Neuronal stem cell (in vitro differentiated cells): ENCODE measurements around the gene CTF1.
A peak's percentile ranks its signal among the peaks of the same experiment; 100 is the strongest.

Experiments
- DNase-seq: peaks from one replicate; pipeline ENCODE4 v3.0.0-alpha.2; 2013; ENCODE audit warnings: low spot score
- H2AFZ ChIP-seq: one replicate; pipeline ENCODE4 v1.6.1; 2013; ENCODE audit warnings: mild to moderate bottlenecking, low read length, inconsistent platforms
- H2AK5ac ChIP-seq: 2 replicates; pipeline ENCODE4 v1.6.1; 2013; ENCODE audit warnings: low read depth, mild to moderate bottlenecking, inconsistent platforms, low read length, moderate library complexity, mixed read lengths
- H2BK120ac ChIP-seq: 2 replicates; pipeline ENCODE4 v1.6.1; 2013; ENCODE audit warnings: low read depth, mild to moderate bottlenecking, inconsistent platforms, low read length, moderate library complexity, mixed read lengths
- H2BK12ac ChIP-seq: one replicate; pipeline ENCODE4 v1.6.1; 2013; ENCODE audit warnings: low read length, inconsistent platforms
- H2BK15ac ChIP-seq: 2 replicates; pipeline ENCODE4 v1.6.1; 2013; ENCODE audit warnings: mild to moderate bottlenecking, low read length, inconsistent platforms, mixed read lengths
- H2BK5ac ChIP-seq: one replicate; pipeline ENCODE4 v1.6.1; 2013; ENCODE audit warnings: inconsistent platforms, mild to moderate bottlenecking, low read length, moderate library complexity
- H3K14ac ChIP-seq: one replicate; pipeline ENCODE4 v1.6.1; 2013; ENCODE audit warnings: low read length, inconsistent platforms
- H3K18ac ChIP-seq: 2 replicates; pipeline ENCODE4 v1.6.1; 2013; ENCODE audit warnings: low read length, inconsistent platforms
- H3K23ac ChIP-seq: 2 replicates; pipeline ENCODE4 v1.6.1; 2013; ENCODE audit warnings: low read depth, mild to moderate bottlenecking, mixed read lengths, low read length, inconsistent platforms; ENCODE audit not compliant: poor library complexity
- H3K27ac ChIP-seq: replicated peaks from 3 replicates; pipeline ENCODE4 v1.5.1; 2013; ENCODE audit warnings: low read length, inconsistent platforms
- H3K27me3 ChIP-seq, 3 experiments: 2 replicates each; pipeline ENCODE4 v1.6.1; 2013; ENCODE audit warnings: low read length in 3 of 3, mild to moderate bottlenecking in 2 of 3, inconsistent platforms in 1 of 3, low read depth in 1 of 3, mixed read lengths in 1 of 3, moderate library complexity in 1 of 3; ENCODE audit not compliant: control insufficient read depth in 3 of 3, insufficient read depth in 3 of 3
- H3K36me3 ChIP-seq, 2 donors: replicated peaks in 1 of 2; 2 replicates each; pipeline ENCODE4 v1.6.1; 2013; ENCODE audit warnings: low read length in 2 of 2; ENCODE audit not compliant: control insufficient read depth in 2 of 2, insufficient read depth in 2 of 2
- H3K4ac ChIP-seq: 2 replicates; pipeline ENCODE4 v1.6.1; 2013; ENCODE audit warnings: inconsistent platforms, mild to moderate bottlenecking, low read length, moderate library complexity
- H3K4me1 ChIP-seq, 2 donors: 1 replicate in 1 of 2; 2 replicates in 1 of 2; pipeline ENCODE4 v1.6.1; 2013; ENCODE audit warnings: low read length in 2 of 2, low read depth in 1 of 2; ENCODE audit not compliant: control insufficient read depth in 2 of 2, insufficient read depth in 1 of 2
- H3K4me2 ChIP-seq: one replicate; pipeline ENCODE4 v1.6.1; 2013; ENCODE audit warnings: mild to moderate bottlenecking, low read length, inconsistent platforms; ENCODE audit not compliant: insufficient read depth, poor library complexity, severe bottlenecking
- H3K4me3 ChIP-seq, 2 donors: 2 replicates each; pipeline ENCODE4 v1.5.1; 2013; ENCODE audit warnings: low read length in 2 of 2, mild to moderate bottlenecking in 2 of 2, inconsistent platforms in 1 of 2, moderate library complexity in 1 of 2
- H3K79me1 ChIP-seq: one replicate; pipeline ENCODE4 v1.6.1; 2013; ENCODE audit warnings: low read depth, mild to moderate bottlenecking, inconsistent platforms, low read length, moderate library complexity
- H3K9ac ChIP-seq: one replicate; pipeline ENCODE4 v1.6.1; 2013; ENCODE audit warnings: mild to moderate bottlenecking, low read depth, low read length, inconsistent platforms; ENCODE audit not compliant: poor library complexity
- H3K9me3 ChIP-seq, 2 donors: replicated peaks in 1 of 2; 2 replicates each; pipeline versions ENCODE3 to v1.6.1; 2013; ENCODE audit warnings: low read length in 2 of 2, mild to moderate bottlenecking in 2 of 2, inconsistent platforms in 1 of 2, low read depth in 1 of 2, mixed read lengths in 1 of 2, moderate library complexity in 1 of 2; ENCODE audit not compliant: control insufficient read depth in 2 of 2, insufficient read depth in 1 of 2
- H4K8ac ChIP-seq: one replicate; pipeline ENCODE4 v1.6.1; 2013; ENCODE audit warnings: low read depth, mild to moderate bottlenecking, inconsistent platforms, low read length, moderate library complexity
- H4K91ac ChIP-seq: one replicate; pipeline ENCODE4 v1.6.1; 2013; ENCODE audit warnings: low read length, low read depth, mild to moderate bottlenecking, inconsistent platforms; ENCODE audit not compliant: poor library complexity
- WGBS, 2 donors: extraction: QIAGEN DNeasy Blood & Tissue Kit; methylation state at CpG; one replicate each; pipeline ENCODE4 v1.1.7; 2013; ENCODE audit warnings: missing lambda C conversion rate in 2 of 2, mixed read lengths in 1 of 2; ENCODE audit not compliant: insufficient read length in 2 of 2, insufficient replicate concordance in 1 of 2; ENCODE audit errors: extremely low coverage in 2 of 2; 5-methylcytosine and 5-hydroxymethylcytosine counted together

CTF1 gene

DNA sequence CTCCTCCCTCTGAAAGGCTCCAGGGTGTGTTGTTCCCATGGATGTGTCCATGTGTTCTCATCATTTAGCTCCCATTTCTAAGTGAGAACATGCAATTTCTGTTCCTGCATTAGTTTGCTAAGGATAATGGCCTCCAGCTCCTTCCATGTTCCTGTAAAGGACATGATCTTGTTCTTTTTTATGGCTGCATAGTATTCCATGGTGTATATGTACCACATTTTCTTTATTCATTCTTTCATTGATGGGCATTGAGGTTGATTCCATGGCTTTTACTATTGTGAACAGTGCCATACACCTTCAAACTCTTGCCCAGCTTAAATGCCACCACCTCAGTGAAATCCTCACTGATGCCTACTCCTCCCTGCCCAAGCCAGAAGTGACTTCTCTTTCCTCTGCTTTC, 47.9 kb downstream of the CTF1 start:
- Histone ChIP-seq H2BK12ac (no peak overlapping the region), H3K9me3 (no peaks in the 10 kb centered on the region), H2BK120ac (no peak overlapping the region), H2AFZ (no peak overlapping the region), H3K36me3 (peaks cover 33 to 68% of the 10 kb centered on the region in 2 donors), H3K14ac (no peak overlapping the region), H3K27me3 (no peaks in the 10 kb centered on the region), H3K4me1 (peaks cover 10 to 12% of the 10 kb centered on the region in 2 donors), H2AK5ac (no peak overlapping the region), H3K4ac (no peak overlapping the region), H3K4me2 (no peak overlapping the region), H4K91ac (no peak overlapping the region), H2BK5ac (no peak overlapping the region), H3K23ac (no peak overlapping the region), H3K4me3 (no peak overlapping the region), H2BK15ac (no peak overlapping the region), H3K27ac (no peak overlapping the region), H3K18ac (no peak overlapping the region), H4K8ac (no peak overlapping the region), H3K9ac (no peak overlapping the region), H3K79me1 (peaks cover 10% of the 10 kb centered on the region)
- no peak for DNase-seq

DNA sequence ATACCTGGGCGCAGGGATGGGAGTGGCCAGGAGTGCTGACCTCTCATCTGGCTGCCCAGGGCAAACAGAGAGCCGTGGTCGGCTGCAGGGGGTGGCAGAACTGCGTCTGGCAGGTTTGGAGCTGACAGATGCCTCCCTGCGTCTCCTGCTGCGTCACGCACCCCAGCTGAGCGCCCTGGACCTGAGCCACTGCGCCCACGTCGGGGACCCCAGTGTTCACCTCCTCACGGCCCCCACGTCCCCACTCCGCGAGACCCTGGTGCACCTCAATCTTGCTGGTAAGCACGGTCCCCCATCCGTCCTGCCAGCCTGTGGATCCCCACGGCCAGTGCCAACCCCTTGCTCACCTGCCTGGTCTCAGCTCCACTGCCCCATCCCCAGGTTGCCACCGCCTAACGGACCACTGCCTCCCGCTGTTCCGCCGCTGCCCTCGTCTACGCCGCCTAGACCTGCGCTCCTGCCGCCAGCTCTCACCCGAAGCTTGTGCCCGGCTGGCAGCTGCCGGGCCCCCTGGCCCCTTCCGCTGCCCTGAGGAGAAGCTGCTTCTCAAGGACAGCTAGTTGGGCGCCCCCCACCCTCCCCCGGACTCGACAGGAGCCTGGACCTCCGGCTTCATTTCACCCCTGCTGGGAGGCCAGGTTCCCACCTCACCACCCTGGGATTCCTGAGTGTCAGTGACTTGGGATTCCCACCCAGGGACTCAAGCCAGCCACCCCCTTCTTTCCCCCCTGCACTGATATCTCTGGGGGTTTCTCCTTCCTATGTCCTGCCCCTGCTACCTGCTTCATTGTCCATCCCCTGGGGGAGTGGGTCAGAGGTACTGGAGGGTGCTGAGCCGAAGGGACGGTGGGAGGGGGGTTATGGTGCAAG, 50.5 kb downstream of the CTF1 start:
- H3K4ac ChIP-seq, result peak overlapping the region; percentile 5
- H3K79me1 ChIP-seq, result peaks cover 18% of the 10 kb centered on the region
- no CpG with 5 or more reads among the region's 38 CpGs for WGBS, 2 donors
- H2BK15ac ChIP-seq, result peak overlapping the region; percentile 100
- peaks cover 30 to 46% of the 10 kb centered on the region in 2 donors for H3K36me3 ChIP-seq
- no peak overlapping the region for H2AFZ ChIP-seq
- H2BK12ac ChIP-seq, result peak overlapping the region; percentile 99
- H3K4me1 ChIP-seq, result peaks cover 19 to 23% of the 10 kb centered on the region in 2 donors
- peak overlapping the region; percentile 95 for H3K18ac ChIP-seq
- no peak overlapping the region for H4K8ac ChIP-seq
- peak overlapping the region; percentile 76 for H2BK120ac ChIP-seq
- no peak overlapping the region for H4K91ac ChIP-seq
- peak overlapping the region; percentile 99 for H2AK5ac ChIP-seq
- peak overlapping the region; percentile 11 for H3K23ac ChIP-seq
- H3K27me3 ChIP-seq, result no peaks in the 10 kb centered on the region
- peak overlapping the region; percentile 99 for H2BK5ac ChIP-seq
- H3K4me2 ChIP-seq, result peak overlapping the region; percentile 43
- peak overlapping the region; percentile 88 for H3K9ac ChIP-seq
- no peak for DNase-seq
- peak overlapping the region; percentile 73 for H3K27ac ChIP-seq
- peak overlapping the region; percentile 96 for H3K14ac ChIP-seq
- no peak overlapping the region for H3K4me3 ChIP-seq
- H3K9me3 ChIP-seq, result no peaks in the 10 kb centered on the region

- Histone ChIP-seq H3K4me1 (peaks cover 19 to 20% of the 10 kb centered on the region in 2 donors), H2BK12ac (no peak overlapping the region), H3K79me1 (peaks cover 14% of the 10 kb centered on the region), H2AK5ac (peak overlapping the region; percentile 99), H3K23ac (no peak overlapping the region), H3K18ac (peak overlapping the region; percentile 96), H2AFZ (peak overlapping the region; percentile 90), H4K91ac (no peak overlapping the region), H2BK120ac (peak overlapping the region; percentile 76), H3K27ac (peak overlapping the region; percentile 92), H3K36me3 (peaks cover 25 to 40% of the 10 kb centered on the region in 2 donors), H3K4me2 (peak overlapping the region; percentile 84), H2BK15ac (peak overlapping the region; percentile 100), H3K4ac (peak overlapping the region; percentile 37), H4K8ac (no peak overlapping the region), H3K4me3 (peak overlapping the region; percentile 70 to 80), H3K14ac (no peak overlapping the region), H3K9me3 (no peaks in the 10 kb centered on the region), H2BK5ac (peak overlapping the region; percentile 99), H3K27me3 (no peaks in the 10 kb centered on the region), H3K9ac (peak overlapping the region; percentile 63)
- WGBS, 2 donors, result no CpG with 5 or more reads among the region's 3 CpGs
- no peak for DNase-seq
Measured at GRCh38 chr16:30947541-30947858, 51.1 kb downstream of the CTF1 start.

DNA sequence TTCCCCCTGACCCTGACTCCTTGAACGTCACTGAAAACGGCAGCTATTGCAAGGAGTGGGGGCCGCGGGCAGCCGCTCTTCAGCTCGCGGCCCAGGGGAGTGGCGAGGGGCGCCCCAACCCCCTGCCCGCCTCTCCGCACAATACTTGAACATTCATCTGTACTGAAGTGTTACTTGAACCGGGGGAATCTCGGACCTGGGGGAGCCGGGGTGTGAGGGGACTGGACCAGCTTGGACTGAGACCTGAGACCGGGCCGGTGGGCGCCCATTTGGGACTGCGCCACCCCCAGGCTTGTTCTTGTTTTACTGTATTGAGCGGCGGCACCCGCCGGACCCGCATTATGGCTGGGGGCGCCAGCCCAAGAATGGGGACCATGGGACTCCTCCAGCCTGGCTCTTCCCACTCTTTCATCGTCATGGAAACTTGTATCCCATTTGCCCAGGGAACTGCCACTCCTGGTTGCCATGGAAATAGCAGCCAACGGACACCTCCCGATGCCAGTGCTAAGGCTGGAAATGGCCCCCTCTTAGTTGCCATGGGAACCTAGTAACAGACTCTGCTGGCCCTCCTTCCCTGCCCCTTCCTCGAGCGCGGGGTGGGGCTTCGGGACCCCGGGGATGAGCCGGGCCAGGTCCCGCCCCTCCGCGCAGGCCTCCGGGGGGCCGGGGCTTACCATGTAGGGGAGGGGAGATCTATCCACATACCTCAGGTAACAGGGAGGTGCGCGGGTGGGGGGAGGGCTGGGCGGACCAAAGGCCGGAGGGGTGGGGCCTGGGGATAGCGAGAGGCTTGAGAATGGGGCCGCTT, 51.6 kb downstream of the CTF1 start:
- Histone ChIP-seq H3K27me3 (no peaks in the 10 kb centered on the region), H3K4me2 (peak overlapping the region; percentile 99), H4K8ac (no peak overlapping the region), H3K9me3 (no peaks in the 10 kb centered on the region), H3K4ac (peak overlapping the region; percentile 37), H2BK12ac (no peak overlapping the region), H3K4me1 (peaks cover 19 to 20% of the 10 kb centered on the region in 2 donors), H2BK5ac (peak overlapping the region; percentile 99), H2AK5ac (peak overlapping the region; percentile 98), H2BK15ac (no peak overlapping the region), H2BK120ac (peak overlapping the region; percentile 76), H3K9ac (peak overlapping the region; percentile 70), H3K27ac (peak overlapping the region; percentile 98), H3K14ac (no peak overlapping the region), H3K79me1 (peaks cover 14% of the 10 kb centered on the region), H4K91ac (no peak overlapping the region), H3K36me3 (peaks cover 20 to 35% of the 10 kb centered on the region in 2 donors), H3K4me3 (peak overlapping the region; percentile 80 to 96), H3K23ac (no peak overlapping the region), H2AFZ (peak overlapping the region; percentile 90), H3K18ac (peak overlapping the region; percentile 96)
- WGBS, 2 donors, result no CpG with 5 or more reads among the region's 44 CpGs
- DNase-seq, result peak; percentile 100
